IPS DF 4.7 (cell line): ENCODE measurements around the gene OSGEPL1.
"Not testable (repeated sequence)": the region's sequence is repeated elsewhere in the genome, so short reads cannot be mapped to it uniquely, and the experiment has no call there.

Experiments
- DNase-seq: peaks from one replicate; pipeline ENCODE4 v3.0.0-alpha.2; 2013; ENCODE audit warnings: low spot score; ENCODE audit errors: extremely low read depth

OSGEPL1 gene

GRCh38 chr2:189762551-189763298 lies at the start of gene OSGEPL1:
Gene OSGEPL1 (minus strand): TSS chr2:189762792. CDS start chr2:189761640, 1,152 bp downstream.
- peak; percentile 96 for DNase-seq

GRCh38 chr2:189803431-189803830 lies 40.8 kb upstream of the OSGEPL1 start:
- no peak for DNase-seq

GRCh38 chr2:189802396-189802912 lies 39.9 kb upstream of the OSGEPL1 start:
- DNase-seq, result no peak

- DNase-seq, result no peak
These were observed 36.9 kb upstream of the OSGEPL1 start for GRCh38 chr2:189799531-189799930.

- no peak for DNase-seq
These were observed 36.4 kb upstream of the OSGEPL1 start for GRCh38 chr2:189799030-189799331.

- DNase-seq, result no peak
These were observed 35.9 kb upstream of the OSGEPL1 start for GRCh38 chr2:189798312-189799029.

- DNase-seq, result no peak
These were observed 35.3 kb upstream of the OSGEPL1 start for GRCh38 chr2:189797902-189798301.

GRCh38 chr2:189794310-189794709 lies 31.7 kb upstream of the OSGEPL1 start:
- no peak for DNase-seq

GRCh38 chr2:189791338-189792042 lies 28.9 kb upstream of the OSGEPL1 start:
- DNase-seq, result no peak

GRCh38 chr2:189783927-189784867 lies 21.6 kb upstream of the OSGEPL1 start, which contains the start of the genes ORMDL1 and PMS1:
Gene ORMDL1 (minus strand): TSS chr2:189784339. CDS start chr2:189782595, 1,744 bp downstream.
Gene PMS1 (plus strand): TSS chr2:189784450. CDS start chr2:189791810, 7,360 bp downstream.
- DNase-seq, result peak; percentile 72

- no peak for DNase-seq
These were observed 20.9 kb upstream of the OSGEPL1 start for GRCh38 chr2:189783451-189783926.

- DNase-seq, result no peak
These were observed 19.7 kb upstream of the OSGEPL1 start for GRCh38 chr2:189782221-189782671.

- DNase-seq, result no peak
These were observed 9.6 kb upstream of the OSGEPL1 start for GRCh38 chr2:189772212-189772611.

GRCh38 chr2:189770590-189771322 lies 8.2 kb upstream of the OSGEPL1 start:
- no peak for DNase-seq

- no peak for DNase-seq
These were observed 1.5 kb upstream of the OSGEPL1 start for GRCh38 chr2:189763908-189764661.

GRCh38 chr2:189762229-189762550 lies 402 bp downstream of the OSGEPL1 start:
- DNase-seq, result no peak

GRCh38 chr2:189760154-189760553 lies 2.4 kb downstream of the OSGEPL1 start:
- DNase-seq, result not testable (repeated sequence)

- no peak for DNase-seq
These were observed 6.2 kb downstream of the OSGEPL1 start for GRCh38 chr2:189756311-189756952.
